ENCODE results near the gene ZNF41. TPM values are rescaled to one million over a fixed set of nuclear protein-coding genes. Genes with fewer than 3 reads are reported as not detected.
A peak's percentile ranks its signal among the peaks of the same experiment; 100 is the strongest.
"Not testable (repeated sequence)": the region's sequence is repeated elsewhere in the genome, so short reads cannot be mapped to it uniquely, and the experiment has no call there.

ZNF41 gene
- total RNA-seq, 4 donors from 2014 or later: 10.3 to 21.2 (median 16.1) TPM

DNA sequence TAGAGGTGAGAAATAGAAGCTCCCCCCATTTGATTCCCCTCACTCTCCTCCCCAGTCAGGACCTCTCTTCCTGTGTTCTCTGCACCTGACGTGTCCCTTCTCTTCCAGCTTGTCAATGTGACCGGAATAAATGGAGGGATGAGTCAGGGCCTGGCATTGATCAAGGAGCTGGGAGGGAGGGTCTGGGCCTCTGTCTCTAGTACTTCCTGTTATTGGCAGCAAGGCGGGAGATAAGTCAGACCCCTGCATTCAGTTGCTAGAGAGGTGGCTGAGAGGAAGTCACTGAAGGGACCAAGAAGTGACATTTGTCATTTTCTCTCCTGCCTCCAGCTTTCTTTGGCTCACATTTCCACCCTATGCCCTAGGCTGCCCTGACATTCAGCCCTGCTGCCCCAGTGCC, 35.1 kb upstream of the ZNF41 start:
- Histone ChIP-seq H3K9me3 (no peaks in the 10 kb centered on the region), H3K27ac (no peak overlapping the region)
- TF ChIP-seq CTCF (IDR thresholded peaks at IDR 0.05) (no peak), POLR2A (IDR thresholded peaks at IDR 0.05) (no peak)

GRCh38 chrX:47515941-47516665, 33.1 kb upstream of the ZNF41 start:
- DNase-seq: peak in 1 of 3 donors; percentile 45
- Histone ChIP-seq H3K27ac (no peak overlapping the region), H3K4me3 (no peak overlapping the region), H3K9me3 (no peaks in the 10 kb centered on the region), H3K27me3 (no peaks in the 10 kb centered on the region), H3K36me3 (no peaks in the 10 kb centered on the region), H3K4me1 (no peaks in the 10 kb centered on the region)
- no peak for TF ChIP-seq POLR2A (IDR thresholded peaks at IDR 0.05)
- TF ChIP-seq CTCF (IDR thresholded peaks at IDR 0.05): no peak

More for the DNA sequence above, 35.1 kb upstream of the ZNF41 start:
- Histone ChIP-seq H3K36me3 (no peaks in the 10 kb centered on the region), H3K4me3 (no peak overlapping the region), H3K27me3 (no peaks in the 10 kb centered on the region), H3K4me1 (no peaks in the 10 kb centered on the region)
- peak in 1 of 3 donors; percentile 13 for DNase-seq

DNA sequence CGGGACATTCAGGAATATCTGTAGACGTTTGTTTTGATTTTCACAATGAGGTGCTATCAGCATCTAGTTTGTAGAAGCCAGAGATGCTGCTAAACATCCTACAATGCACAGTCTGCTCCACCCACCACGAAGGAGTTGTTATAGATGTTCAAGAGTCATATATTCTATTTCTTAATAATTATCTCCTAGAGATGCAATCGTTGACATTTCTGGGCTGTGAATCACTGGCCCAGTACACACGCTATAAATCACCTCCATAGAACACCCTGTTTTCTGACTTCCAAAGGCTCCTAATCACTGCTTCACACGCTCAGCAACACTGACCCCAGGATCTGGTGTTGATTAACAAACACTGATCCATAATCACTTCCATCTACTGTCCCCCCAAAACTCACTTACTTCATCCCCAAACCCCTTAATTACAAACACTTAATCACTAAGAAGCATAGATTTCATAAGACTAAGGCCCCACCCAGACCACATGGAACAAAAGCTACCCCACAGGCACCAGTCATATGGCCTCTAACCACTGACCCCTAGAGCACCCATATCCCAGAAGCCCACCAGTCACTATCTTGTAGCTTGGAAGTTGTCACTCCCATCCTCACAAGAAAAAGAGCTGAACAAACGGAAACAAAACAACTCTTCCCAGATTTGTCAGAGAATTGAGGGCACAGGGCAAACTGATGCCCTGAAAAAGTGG, 31.7 kb upstream of the ZNF41 start:
- no peaks in the 10 kb centered on the region for H3K27me3 ChIP-seq
- no peak overlapping the region for H3K4me3 ChIP-seq
- DNase-seq: peak in 1 of 3 donors; percentile 37
- TF ChIP-seq POLR2A (IDR thresholded peaks at IDR 0.05) (no peak), CTCF (IDR thresholded peaks at IDR 0.05) (no peak)
- H3K36me3 ChIP-seq: no peaks in the 10 kb centered on the region
- H3K4me1 ChIP-seq: no peaks in the 10 kb centered on the region
- no peak overlapping the region for H3K27ac ChIP-seq
- no peaks in the 10 kb centered on the region for H3K9me3 ChIP-seq

DNA sequence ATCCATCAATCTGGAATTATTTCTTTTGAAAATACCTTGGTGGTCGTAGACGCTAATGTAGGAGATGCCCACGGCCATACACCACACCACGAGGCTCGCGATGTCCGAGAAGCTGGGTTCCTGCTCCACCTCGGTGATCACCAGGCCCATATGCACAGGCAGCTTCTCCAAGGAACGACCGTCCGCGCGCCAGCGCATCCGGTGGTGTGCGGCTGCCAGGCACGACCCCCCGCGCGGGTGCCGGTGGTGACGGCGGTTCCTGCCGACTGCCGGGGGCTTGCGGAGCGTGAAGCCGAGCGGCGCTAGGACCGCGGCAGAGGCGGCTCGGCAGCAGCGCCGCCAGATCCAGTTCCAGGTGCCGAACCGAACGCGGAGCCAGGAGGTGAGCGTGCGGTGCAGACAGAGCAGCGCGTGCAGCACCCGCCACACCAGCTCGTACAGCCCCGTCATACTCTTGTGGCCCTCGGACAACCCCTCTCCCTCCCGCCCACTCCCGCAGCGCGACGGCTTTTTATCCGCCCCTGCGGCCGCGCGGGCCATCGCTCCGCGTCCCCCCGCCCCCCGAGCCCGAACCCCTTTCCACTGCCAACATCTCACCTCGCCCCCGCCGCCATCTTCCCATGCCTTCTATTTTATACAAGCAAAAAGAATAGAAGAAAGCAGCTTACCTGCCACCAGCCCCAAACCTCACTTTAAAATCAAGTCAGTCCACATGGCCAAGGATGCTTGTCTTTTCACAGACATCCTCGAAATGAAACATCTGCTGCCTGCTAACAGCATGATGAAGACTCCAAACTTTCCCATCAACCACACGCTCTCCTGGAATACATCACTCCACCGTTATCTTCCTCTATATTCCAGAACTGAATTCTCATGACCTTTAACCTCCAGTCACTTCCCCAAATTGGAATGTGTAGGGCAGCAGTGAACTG, 30.3 kb upstream of the ZNF41 start:
- H3K27me3 ChIP-seq, H3K4me1 ChIP-seq, H3K36me3 ChIP-seq, H3K9me3 ChIP-seq: not testable (repeated sequence)
- peak overlapping the region in 1 of 4 donors; percentile 55 for H3K27ac ChIP-seq
- peak in 1 of 3 donors; percentile 45 for DNase-seq
- peak overlapping the region; percentile 26 to 44 (median 30) for H3K4me3 ChIP-seq

DNA sequence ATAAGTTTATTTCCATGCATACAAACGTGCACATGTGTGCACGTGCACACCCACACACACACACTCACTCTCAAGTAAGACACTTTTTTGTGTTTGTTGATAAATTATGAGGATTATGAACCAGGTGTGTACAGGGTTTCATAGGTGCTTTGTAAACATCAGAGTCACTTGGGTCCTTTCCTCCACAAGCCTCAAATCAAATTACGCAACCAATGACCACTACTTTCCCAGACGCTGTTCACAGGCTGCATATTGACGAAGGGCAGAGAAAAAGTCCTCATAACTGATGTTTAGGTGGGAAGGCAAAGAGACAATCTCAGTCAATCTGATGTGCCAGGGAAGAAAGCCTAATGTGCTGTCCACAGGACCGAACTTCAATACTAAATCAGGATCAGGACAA, 29.4 kb upstream of the ZNF41 start:
- H3K27me3 ChIP-seq, H3K9me3 ChIP-seq, H3K27ac ChIP-seq, H3K36me3 ChIP-seq, H3K4me3 ChIP-seq, H3K4me1 ChIP-seq: not testable (repeated sequence)
- peak in 1 of 3 donors; percentile 18 for DNase-seq

GRCh38 chrX:47507153-47507867, 24.3 kb upstream of the ZNF41 start:
- no peaks in the 10 kb centered on the region for H3K4me1 ChIP-seq
- H3K27me3 ChIP-seq: no peaks in the 10 kb centered on the region
- H3K4me3 ChIP-seq: no peak overlapping the region
- H3K27ac ChIP-seq: no peak overlapping the region
- no peak for TF ChIP-seq CTCF (IDR thresholded peaks at IDR 0.05)
- TF ChIP-seq POLR2A (IDR thresholded peaks at IDR 0.05): no peak
- H3K9me3 ChIP-seq: no peaks in the 10 kb centered on the region
- no peaks in the 10 kb centered on the region for H3K36me3 ChIP-seq
- DNase-seq: no peak

Data from Peyer's patch (tissue), 4 donors.